Measurements from ENCODE around the gene AP5B1.
"Not testable (repeated sequence)": the region's sequence is repeated elsewhere in the genome, so short reads cannot be mapped to it uniquely, and the experiment has no call there.

Gene AP5B1

DNA sequence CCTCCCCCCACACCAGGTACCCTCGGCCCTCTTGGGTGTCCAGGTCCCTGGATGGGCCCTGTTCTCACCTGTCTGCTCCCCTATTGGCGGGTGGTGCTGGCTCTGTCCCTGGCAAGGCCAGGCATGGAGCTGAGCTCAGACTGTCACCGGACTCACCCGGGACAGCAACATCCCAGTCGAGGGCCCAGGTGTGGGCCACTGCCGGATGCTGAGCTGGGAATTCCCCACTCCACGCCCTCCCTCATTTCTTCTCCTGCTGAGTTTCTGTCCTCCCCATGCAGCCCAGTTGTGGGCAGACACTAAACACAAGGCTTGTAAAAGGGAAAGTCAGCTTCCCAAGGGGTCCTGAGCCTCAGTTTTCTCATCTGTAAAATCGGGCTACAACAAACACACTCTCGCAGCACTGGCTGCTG is 2.0 kb upstream of the AP5B1 start:
- DNase-seq, result no peak

DNA sequence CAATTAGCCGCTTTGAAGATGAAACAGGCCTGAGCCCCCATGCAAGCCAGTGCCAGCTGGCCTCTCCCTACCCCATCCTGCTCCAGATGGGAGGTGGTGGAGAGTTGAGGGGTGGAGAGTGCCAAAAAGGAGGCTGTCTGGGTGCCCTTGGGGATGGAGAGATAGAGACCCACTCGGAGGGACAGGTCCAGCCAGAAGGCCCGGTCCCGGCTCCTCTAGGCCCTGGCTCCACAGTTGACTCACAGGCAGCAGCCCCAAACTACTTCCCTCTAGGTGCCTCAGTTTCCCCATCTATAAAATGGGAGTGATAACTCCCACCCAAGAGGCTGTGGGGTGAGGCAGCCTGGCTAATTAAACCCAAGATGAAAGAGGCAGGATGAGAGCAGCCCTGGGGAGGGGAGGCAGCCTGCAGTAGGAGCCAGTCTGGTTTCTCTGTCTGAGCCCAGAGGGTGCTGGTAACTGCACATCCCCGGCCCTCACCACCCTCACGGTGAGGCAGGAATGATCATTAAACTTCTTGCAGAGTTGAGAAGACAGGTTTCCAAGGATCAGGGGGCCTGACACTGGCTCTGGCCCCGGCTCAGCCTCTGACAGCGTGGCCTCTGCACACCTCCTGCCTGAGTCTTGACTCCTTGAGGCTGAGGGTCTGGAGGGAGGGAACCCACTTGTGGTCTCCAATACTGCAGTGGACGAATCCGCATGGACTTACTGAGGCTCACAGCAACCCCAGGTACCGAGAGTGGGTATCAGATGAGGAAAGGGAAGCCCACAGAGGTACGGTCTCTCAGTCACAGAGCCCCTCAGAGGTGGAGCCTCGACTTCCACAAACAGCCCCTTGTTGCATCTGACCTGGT is 1.4 kb upstream of the AP5B1 start:
- DNase-seq, result no peak

DNA sequence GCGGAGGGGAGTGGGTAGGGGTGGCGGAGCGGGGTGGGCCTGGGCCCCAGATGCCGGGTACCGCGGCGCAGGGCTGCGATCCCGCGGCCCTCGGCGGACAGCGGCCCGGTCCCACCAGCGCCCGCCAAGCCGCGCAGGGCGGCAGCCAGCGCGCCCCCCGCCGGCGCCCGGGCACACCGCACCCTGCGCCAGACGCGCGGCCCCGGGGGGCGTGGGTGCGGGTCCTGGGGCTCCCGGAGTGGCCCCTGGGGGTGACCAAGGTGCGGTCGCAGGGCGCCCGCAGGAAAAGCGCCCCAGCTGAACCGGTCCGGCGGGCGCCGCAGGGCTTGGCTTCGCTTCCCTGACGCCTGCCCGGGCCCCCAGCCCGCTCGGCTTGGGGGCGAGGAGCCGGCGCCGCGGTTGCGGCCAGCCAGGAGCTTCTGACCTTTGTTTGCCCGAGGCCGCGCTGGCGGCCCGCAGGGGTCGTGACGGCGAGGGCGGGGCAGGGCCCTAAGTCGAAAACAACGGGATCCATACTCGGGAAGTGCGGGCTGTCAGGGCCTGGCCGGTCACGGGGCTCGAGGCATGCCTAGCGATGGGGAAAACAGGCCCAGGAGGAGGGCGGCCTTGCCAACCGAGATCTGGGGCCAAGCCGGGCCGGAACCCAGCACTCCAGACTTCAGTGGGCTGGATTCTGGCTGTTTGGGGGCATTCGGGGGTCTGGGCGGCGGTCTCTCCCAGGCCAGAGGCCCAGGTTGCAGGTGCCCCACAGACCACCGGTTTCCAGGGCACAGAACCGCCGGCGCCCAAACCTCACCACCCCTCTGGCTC is 581 bp upstream of the AP5B1 start:
- no peak for DNase-seq

DNA sequence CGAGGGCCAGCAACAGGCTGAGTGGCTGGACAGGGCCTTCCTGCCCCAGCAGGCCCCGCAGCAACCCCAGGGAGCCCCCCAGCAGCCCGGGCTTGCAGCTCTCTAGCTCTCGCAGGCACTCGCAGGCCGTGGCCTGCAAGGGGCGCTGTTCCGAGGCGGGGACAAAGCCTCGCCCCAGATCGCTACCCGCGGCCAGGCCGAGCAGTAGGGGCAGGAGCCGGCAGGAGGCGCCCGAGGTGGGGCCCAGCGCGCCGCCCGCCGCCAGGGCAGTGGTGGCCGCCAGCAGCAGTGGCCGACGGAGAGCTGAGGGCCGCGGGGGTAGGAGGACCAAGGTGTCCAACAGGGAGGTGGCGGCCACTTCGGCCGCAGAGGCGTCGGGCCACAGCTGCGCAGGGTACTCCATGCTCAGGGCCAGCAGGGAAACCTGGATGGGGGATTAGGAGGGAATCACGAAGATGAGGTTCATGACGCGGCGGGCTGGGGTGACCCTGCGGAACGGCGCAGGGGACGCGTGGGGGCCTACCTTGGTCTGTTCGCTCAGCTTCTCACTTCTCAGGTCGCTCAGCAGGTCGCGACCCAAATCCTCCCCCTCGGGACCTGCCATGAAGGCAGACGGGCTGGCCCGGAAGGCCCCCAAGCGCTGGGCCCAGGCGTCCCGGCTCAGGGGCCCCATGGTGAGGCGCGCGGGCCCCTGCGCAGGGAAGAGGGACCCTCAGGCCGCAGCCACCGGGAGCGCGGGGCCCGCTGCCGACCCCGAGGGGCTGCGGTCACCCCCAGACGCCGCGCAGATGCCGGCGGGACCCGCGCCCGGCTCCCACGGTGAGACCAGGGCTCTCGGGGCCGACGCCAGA is 632 bp downstream of the AP5B1 start:
- DNase-seq, result peak; percentile 80

DNA sequence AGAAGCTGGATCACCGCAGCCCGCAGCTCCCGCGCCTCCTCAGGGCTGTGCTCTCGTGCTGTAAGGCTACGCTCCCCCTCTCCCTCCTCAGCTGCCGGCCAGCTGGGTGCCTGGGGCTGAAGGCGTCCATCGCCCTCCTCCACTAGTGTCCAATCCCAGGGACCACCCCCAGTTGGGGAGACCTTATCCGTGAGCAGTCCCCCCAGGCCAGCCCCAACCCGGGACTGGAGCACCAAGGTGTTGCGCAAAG is 1.2 kb downstream of the AP5B1 start:
- DNase-seq, result no peak

DNA sequence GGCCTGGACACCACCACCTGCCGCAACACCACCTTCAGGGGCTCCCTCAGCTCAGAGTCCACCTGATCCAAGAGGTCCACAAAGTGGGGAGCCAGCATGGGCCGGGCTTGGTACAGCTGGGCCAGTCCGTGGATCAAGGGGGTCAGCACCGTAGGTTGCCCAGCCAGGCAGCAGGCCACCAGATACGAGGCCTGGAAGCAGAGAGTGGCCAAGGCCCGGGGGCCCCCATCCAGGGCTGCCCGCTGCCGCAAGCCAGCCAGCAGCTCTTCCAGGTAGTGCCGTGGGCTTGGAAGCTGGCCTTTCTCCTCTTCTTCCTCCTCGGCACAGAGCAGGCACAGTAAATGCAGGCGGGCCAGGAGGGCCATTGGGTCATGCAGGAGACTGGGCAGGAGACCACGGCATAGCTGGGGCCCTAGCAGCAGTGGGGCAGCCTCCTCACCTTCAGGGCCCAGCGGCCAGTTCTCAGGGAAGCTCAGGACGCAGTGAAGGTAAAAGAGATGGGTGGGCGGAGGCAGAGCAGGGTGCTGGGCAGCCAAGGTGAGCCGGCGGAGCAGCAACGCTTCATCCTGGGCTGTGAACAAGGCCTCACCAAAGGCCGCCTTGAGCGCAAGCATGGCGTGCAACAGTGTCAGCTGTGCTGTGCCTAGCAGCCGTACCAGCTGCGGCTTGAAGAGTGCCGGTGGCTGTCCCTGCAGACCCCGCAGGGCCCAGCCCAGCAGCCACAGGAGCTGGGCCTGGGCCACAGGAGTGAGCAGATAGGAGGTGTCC is 1.7 kb downstream of the AP5B1 start:
- no peak for DNase-seq

GRCh38 chr11:65778431-65778900 is 2.3 kb downstream of the AP5B1 start:
- DNase-seq, result no peak

DNA sequence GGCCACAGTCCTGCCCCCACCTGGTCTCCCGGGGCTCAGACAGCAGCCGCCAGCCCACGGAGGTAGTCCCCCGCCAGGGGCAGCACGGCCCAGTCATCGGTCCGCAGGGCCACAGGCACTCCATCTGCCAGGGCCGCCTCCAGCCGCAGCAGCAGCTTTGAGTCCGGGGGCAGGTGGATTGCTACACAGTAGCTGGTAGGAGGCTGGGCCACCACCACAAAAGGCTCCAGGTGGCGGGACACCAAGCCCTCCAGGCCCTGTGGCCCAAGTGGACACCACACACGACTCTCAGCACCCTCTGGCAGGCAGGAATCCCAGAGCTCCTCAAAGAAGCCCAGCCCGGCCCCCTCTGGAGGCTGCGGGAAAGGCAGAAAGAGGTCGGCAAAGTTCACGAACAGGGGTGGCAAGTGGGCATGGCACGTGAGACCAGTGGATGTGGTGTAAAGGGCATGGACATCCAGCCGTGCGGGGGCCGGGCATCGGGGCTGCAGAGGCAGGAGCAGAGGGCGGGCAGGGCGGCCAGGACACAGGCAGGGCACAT is 2.9 kb downstream of the AP5B1 start:
- DNase-seq, result no peak

DNA sequence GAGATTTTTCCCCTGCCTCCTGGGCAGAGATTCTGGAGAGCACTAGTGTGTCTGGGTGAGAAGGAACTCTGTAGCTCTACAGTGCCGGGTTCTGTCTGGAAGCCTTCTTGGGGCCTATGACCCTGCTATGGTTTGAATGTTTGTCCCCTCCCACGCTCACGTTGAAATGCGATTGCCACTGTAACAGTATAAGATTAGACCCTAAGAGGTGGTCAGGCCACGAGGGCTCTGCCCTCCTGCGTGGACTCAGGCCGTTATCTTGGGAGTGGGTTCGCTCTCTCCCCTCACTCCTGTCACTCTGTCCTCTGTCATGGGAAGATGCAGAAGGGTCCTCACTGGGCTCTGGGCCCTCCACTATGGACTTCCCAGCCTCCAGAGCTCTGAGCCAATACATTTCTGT is 3.5 kb downstream of the AP5B1 start:
- no peak for DNase-seq

- DNase-seq, result no peak
These were observed 4.0 kb downstream of the AP5B1 start for GRCh38 chr11:65776710-65777141.

GRCh38 chr11:65776196-65776595 is 4.6 kb downstream of the AP5B1 start:
- no peak for DNase-seq

GRCh38 chr11:65774525-65775306 is 6.1 kb downstream of the AP5B1 start:
- no peak for DNase-seq

- no peak for DNase-seq
These were observed 6.9 kb downstream of the AP5B1 start for GRCh38 chr11:65773784-65774411.

DNA sequence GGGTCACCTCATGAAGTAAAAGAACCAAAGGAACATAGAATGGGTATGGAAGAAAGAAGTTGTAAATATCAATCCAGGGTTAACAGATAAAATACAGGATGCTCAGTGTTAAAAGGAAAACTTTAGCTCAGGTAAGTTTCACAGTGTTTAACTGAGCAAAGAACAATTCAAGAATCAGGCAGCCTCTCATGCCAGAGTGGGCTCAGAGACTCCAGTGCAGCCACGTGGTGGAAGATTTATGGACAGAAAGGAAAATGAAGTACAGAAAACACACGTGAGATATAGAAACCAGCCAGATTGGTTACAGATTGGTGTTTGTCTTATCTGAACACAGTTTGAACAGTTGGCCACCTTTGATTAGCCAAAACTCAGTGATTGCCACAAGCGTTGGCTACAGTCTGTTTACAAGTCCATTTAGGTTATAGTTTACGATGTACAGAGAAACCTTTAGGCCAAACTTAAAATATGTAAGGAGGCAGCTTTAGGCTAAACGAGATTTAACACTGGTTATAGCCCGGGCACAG is 9.1 kb downstream of the AP5B1 start:
- DNase-seq, result no peak

GRCh38 chr11:65770951-65771567 is 9.7 kb downstream of the AP5B1 start:
- no peak for DNase-seq

DNA sequence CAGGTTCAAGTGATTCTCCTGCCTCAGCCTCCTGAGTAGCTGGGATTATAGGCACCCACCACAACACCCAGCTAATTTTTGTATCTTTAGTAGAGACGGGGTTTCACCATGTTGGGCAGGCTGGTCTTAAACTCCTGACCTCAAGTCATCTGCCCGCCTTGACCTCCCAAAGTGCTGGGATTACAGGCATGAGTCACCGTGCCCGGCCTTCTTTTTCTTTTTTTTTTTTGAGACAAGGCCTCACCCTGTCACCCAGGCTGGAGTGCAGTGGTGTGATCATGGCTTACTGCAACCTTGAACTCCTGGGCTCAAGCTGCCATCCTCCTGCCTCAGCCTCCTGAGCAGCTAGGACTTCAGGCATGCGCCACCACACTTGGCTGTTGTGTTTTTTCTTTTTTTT is 13.0 kb downstream of the AP5B1 start:
- DNase-seq, result not testable (repeated sequence)

GRCh38 chr11:65767406-65767805 is 13.4 kb downstream of the AP5B1 start:
- DNase-seq, result no peak

GRCh38 chr11:65766535-65766934 is 14.2 kb downstream of the AP5B1 start:
- no peak for DNase-seq

DNA sequence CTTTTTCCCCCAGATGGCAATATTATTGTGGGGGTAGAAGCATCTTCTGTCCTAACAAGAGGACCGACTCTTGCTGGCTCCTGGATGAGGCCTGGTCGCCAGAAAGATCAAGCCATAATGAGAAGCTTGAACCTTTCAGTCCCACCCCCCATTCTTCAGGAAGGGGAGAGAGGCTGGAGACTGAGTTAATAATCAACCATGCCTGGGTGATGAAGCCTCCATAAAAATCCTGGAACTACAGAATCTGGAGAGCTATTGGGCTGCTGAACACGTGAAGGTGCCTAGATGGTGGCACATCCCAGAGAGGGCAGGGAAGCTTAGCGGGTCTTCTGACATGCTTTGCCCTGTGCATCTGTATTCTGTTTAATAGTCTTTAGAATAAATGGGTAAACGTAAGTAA is 16.3 kb downstream of the AP5B1 start:
- DNase-seq, result no peak

DNA sequence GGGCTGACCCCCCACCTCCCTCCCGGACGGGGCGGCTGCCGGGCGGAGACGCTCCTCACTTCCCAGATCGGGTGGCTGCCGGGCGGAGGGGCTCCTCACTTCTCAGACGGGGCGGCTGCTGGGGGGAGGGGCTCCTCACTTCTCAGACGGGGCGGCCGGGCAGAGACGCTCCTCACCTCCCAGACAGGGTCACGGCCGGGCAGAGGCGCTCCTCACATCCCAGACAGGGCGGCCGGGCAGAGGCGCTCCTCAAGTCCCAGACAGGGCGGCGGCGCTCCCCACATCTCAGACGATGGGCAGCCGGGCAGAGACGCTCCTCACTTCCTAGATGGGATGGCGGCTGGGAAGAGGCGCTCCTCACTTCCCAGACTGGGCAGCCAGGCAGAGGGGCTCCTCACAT is 18.0 kb downstream of the AP5B1 start:
- not testable (repeated sequence) for DNase-seq
